ENCODE measurements around the gene RRAGC.

DNA sequence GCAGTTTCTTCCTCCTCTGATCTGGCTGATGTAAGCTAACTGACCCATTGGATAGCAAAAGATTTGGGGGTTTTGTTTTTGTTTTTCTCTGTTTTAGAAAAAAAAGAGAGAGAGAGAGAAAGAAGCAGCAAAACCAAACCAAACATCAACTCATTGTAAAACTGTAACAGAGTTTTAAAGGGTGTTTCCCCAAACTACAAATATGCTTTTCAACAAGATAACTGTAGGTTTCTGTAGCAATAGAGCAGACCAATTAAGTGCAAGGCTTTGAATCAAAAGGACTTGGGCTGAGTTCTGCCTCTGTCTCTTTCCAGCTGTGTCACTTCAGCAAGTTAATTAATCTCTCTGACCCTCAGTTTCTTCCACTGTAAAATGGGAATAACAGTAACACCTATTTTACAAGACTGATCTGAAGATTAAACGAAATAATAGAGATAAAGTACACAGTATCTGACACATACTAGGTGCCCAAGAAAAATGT lies 44.5 kb downstream of the RRAGC start:
- TF ChIP-seq MAZ (IDR thresholded peaks at IDR 0.05; ENCODE audit: borderline replicate concordance, low read depth, low read length) (no peak), KDM5A (IDR thresholded peaks at IDR 0.05) (no peak), REST (IDR thresholded peaks at IDR 0.05) (no peak), JUN (IDR thresholded peaks at IDR 0.05) (no peak), CTCF (IDR thresholded peaks at IDR 0.05) (no peak), RAD21 (conservative IDR thresholded peaks at IDR 0.05 in 1 of 2, IDR thresholded peaks at IDR 0.05 in 1 of 2) (no peak), FOSL2 (IDR thresholded peaks at IDR 0.05) (no peak), FOSL2 (CRISPR knock-in tag; IDR thresholded peaks at IDR 0.05) (no peak), POLR2A (IDR thresholded peaks at IDR 0.05; ENCODE audit: low read length) (no peak), EP300 (IDR thresholded peaks at IDR 0.05) (no peak), RCOR1 (IDR thresholded peaks at IDR 0.05; ENCODE audit: low read depth, low read length) (no peak), MAFK (IDR thresholded peaks at IDR 0.05; ENCODE audit: partially characterized antibody) (no peak)
- TF ChIP-seq, protein P1, sequence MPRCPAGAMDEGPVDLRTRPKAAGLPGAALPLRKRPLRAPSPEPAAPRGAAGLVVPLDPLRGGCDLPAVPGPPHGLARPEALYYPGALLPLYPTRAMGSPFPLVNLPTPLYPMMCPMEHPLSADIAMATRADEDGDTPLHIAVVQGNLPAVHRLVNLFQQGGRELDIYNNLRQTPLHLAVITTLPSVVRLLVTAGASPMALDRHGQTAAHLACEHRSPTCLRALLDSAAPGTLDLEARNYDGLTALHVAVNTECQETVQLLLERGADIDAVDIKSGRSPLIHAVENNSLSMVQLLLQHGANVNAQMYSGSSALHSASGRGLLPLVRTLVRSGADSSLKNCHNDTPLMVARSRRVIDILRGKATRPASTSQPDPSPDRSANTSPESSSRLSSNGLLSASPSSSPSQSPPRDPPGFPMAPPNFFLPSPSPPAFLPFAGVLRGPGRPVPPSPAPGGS (IDR thresholded peaks at IDR 0.05): no peak
- TF ChIP-seq, protein P2, sequence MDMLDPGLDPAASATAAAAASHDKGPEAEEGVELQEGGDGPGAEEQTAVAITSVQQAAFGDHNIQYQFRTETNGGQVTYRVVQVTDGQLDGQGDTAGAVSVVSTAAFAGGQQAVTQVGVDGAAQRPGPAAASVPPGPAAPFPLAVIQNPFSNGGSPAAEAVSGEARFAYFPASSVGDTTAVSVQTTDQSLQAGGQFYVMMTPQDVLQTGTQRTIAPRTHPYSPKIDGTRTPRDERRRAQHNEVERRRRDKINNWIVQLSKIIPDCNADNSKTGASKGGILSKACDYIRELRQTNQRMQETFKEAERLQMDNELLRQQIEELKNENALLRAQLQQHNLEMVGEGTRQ (IDR thresholded peaks at IDR 0.05): no peak

Data from A549 (cell line).